H1 (cell line): ENCODE measurements around the gene MCHR1. TPM values are rescaled to one million over a fixed set of nuclear protein-coding genes. Genes with fewer than 3 reads are reported as not detected.

ENCODE experiments used
- CTCF ChIA-PET: fragments of 300-600 bp; sonication (Branson Sonifier 250); formaldehyde crosslinking; loops from one replicate; lab custom pipeline; 2021; ENCODE audit not compliant: partially characterized antibody; lab: Charles Lee
- POLR2A ChIA-PET: fragments of 300-600 bp; sonication (Branson Sonifier 250); formaldehyde crosslinking; loops from one replicate; lab custom pipeline; 2021; ENCODE audit warnings: inconsistent platforms; ENCODE audit not compliant: partially characterized antibody; lab: Charles Lee
- DNase-seq, 2 experiments: peaks; one replicate each; pipeline versions ENCODE4 v3.0.0 to v3.0.0-alpha.2; 2010 to 2022; ENCODE audit warnings: low spot score in 2 of 2, low read depth in 1 of 2, mixed read lengths in 1 of 2
- FAIRE-seq: peaks from 2 replicates; lab custom pipeline; 2011; peaks lifted over from hg19 to GRCh38; lab: Jason Lieb, UNC
- H2AFZ ChIP-seq: 2 replicates; pipeline ENCODE4 v1.8.1; 2012; ENCODE audit warnings: low read length, inconsistent platforms
- H2AK5ac ChIP-seq: 2 replicates; pipeline ENCODE4 v1.6.1; 2013; ENCODE audit warnings: low read depth, low read length
- H2BK120ac ChIP-seq: replicated peaks from 2 replicates; pipeline ENCODE3; 2013; ENCODE audit warnings: low read depth, low read length, inconsistent platforms
- H2BK12ac ChIP-seq: 2 replicates; pipeline ENCODE4 v1.6.1; 2013; ENCODE audit warnings: low read depth, low read length
- H2BK15ac ChIP-seq: 2 replicates; pipeline ENCODE4 v1.6.1; 2013; ENCODE audit warnings: low read length
- H2BK20ac ChIP-seq: 2 replicates; pipeline ENCODE4 v1.6.1; 2013; ENCODE audit warnings: low read length
- H2BK5ac ChIP-seq: 2 replicates; pipeline ENCODE4 v1.6.1; 2013; ENCODE audit warnings: low read depth, low read length
- H3K14ac ChIP-seq: 2 replicates; pipeline ENCODE4 v1.6.1; 2013; ENCODE audit warnings: inconsistent platforms; ENCODE audit not compliant: insufficient read length
- H3K18ac ChIP-seq: 2 replicates; pipeline ENCODE4 v1.6.1; 2013; ENCODE audit warnings: low read length; ENCODE audit errors: extremely low read depth
- H3K23ac ChIP-seq: 2 replicates; pipeline ENCODE4 v1.6.1; 2013; ENCODE audit warnings: inconsistent platforms; ENCODE audit not compliant: insufficient read length
- H3K23me2 ChIP-seq: 2 replicates; pipeline ENCODE4 v1.6.1; 2013; ENCODE audit warnings: low read depth, low read length
- H3K27ac ChIP-seq: 2 replicates; pipeline ENCODE4 v1.6.1; 2011; ENCODE audit warnings: low read depth, low read length, inconsistent platforms
- H3K27me3 ChIP-seq, 4 experiments: replicated peaks in 1 of 4; 1 replicate in 1 of 4; 2 replicates in 3 of 4; pipeline versions ENCODE4 v1.6.1 to v1.8.1; 2011 to 2013; ENCODE audit warnings: low read length in 3 of 4, mild to moderate bottlenecking in 3 of 4, inconsistent platforms in 2 of 4, mixed read lengths in 2 of 4, moderate library complexity in 1 of 4; ENCODE audit not compliant: control insufficient read depth in 3 of 4, insufficient read depth in 3 of 4; ENCODE audit errors: extremely low read depth in 1 of 4
- H3K36me3 ChIP-seq, 4 experiments: 2 replicates each; pipeline versions ENCODE4 v1.6.1 to v1.8.1; 2011 to 2013; ENCODE audit warnings: mild to moderate bottlenecking in 4 of 4, low read length in 3 of 4, moderate library complexity in 2 of 4, control low read depth in 1 of 4, inconsistent platforms in 1 of 4; ENCODE audit not compliant: insufficient read depth in 4 of 4, control insufficient read depth in 2 of 4
- H3K4ac ChIP-seq: replicated peaks from 2 replicates; pipeline ENCODE3; 2013; ENCODE audit warnings: low read length, low read depth, mixed read lengths, inconsistent platforms; ENCODE audit not compliant: insufficient read length
- H3K4me1 ChIP-seq, 4 experiments: replicated peaks in 1 of 4; 1 replicate in 1 of 4; 2 replicates in 3 of 4; pipeline versions ENCODE4 v1.6.1 to v1.8.1; 2011 to 2013; ENCODE audit warnings: low read length in 3 of 4, inconsistent platforms in 2 of 4, mixed read lengths in 1 of 4; ENCODE audit not compliant: insufficient read depth in 4 of 4, control insufficient read depth in 3 of 4
- H3K4me2 ChIP-seq, 2 experiments: 2 replicates each; pipeline versions ENCODE4 v1.6.1 to v1.8.1; 2011 to 2013; ENCODE audit warnings: low read depth in 2 of 2, low read length in 2 of 2, control low read depth in 1 of 2, inconsistent platforms in 1 of 2, mild to moderate bottlenecking in 1 of 2; ENCODE audit not compliant: insufficient read depth in 1 of 2
- H3K4me3 ChIP-seq, 4 experiments: fragments of 200-600, 300-600 bp in 1 of 4; sonication (generic), shearing (Covaris generic), sonication (Bioruptor Twin) in 1 of 4; 2 replicates each; pipeline versions ENCODE4 v1.5.1 to v1.8.1; 2011 to 2016; ENCODE audit warnings: low read length in 4 of 4, low read depth in 3 of 4, control low read depth in 2 of 4, inconsistent platforms in 2 of 4, mild to moderate bottlenecking in 2 of 4, mixed read lengths in 1 of 4, moderate library complexity in 1 of 4; ENCODE audit not compliant: insufficient read depth in 2 of 4; ENCODE audit errors: extremely low read depth in 1 of 4
- H3K56ac ChIP-seq: replicated peaks from 2 replicates; pipeline ENCODE3; 2013; ENCODE audit warnings: low read depth, mild to moderate bottlenecking, mixed read lengths, low read length, inconsistent platforms; ENCODE audit not compliant: insufficient read length
- H3K79me1 ChIP-seq: 2 replicates; pipeline ENCODE4 v1.6.1; 2013; ENCODE audit warnings: low read depth, low read length, control low read depth
- H3K79me2 ChIP-seq, 2 experiments: 2 replicates each; pipeline versions ENCODE4 v1.6.1 to v1.8.1; 2012 to 2013; ENCODE audit warnings: low read length in 2 of 2, mild to moderate bottlenecking in 2 of 2, inconsistent platforms in 1 of 2; ENCODE audit not compliant: insufficient read depth in 2 of 2, control insufficient read depth in 1 of 2
- H3K9ac ChIP-seq, 4 experiments: replicated peaks in 1 of 4; 1 replicate in 1 of 4; 2 replicates in 3 of 4; pipeline versions ENCODE4 v1.6.1 to v1.8.1; 2011 to 2013; ENCODE audit warnings: low read depth in 3 of 4, low read length in 3 of 4, control low read depth in 2 of 4, mild to moderate bottlenecking in 2 of 4, moderate library complexity in 2 of 4, inconsistent platforms in 1 of 4; ENCODE audit errors: extremely low read depth in 1 of 4
- H3K9me3 ChIP-seq, 2 experiments: 2 replicates each; pipeline versions ENCODE4 v1.6.1 to v1.8.1; 2012 to 2013; ENCODE audit warnings: mild to moderate bottlenecking in 2 of 2, moderate library complexity in 2 of 2, control low read depth in 1 of 2, inconsistent platforms in 1 of 2, low read depth in 1 of 2, low read length in 1 of 2, mixed read lengths in 1 of 2; ENCODE audit not compliant: insufficient read depth in 2 of 2
- H4K20me1 ChIP-seq, 2 experiments: replicated peaks in 1 of 2; 2 replicates each; pipeline versions ENCODE3 to v1.8.1; 2011 to 2013; ENCODE audit warnings: inconsistent platforms in 2 of 2, low read length in 2 of 2, mild to moderate bottlenecking in 1 of 2; ENCODE audit not compliant: insufficient read depth in 2 of 2, control insufficient read depth in 1 of 2
- H4K5ac ChIP-seq: 2 replicates; pipeline ENCODE4 v1.6.1; 2013; ENCODE audit warnings: low read length, low read depth, mixed read lengths, inconsistent platforms; ENCODE audit not compliant: insufficient read length
- H4K8ac ChIP-seq: 2 replicates; pipeline ENCODE4 v1.8.0; 2013; ENCODE audit warnings: mild to moderate bottlenecking, moderate library complexity, low read length, inconsistent platforms; ENCODE audit not compliant: insufficient read depth; ENCODE audit errors: extremely low read depth
- H4K91ac ChIP-seq: replicated peaks from 2 replicates; pipeline ENCODE3; 2013; ENCODE audit warnings: low read length, mixed read lengths, inconsistent platforms; ENCODE audit not compliant: insufficient read length
- CHD1 ChIP-seq: IDR thresholded peaks from 2 replicates; pipeline ENCODE4 v1.6.1; 2012; ENCODE audit warnings: low read depth, low read length, improper control_type of control experiment
- CHD2 ChIP-seq: IDR thresholded peaks from 2 replicates; pipeline ENCODE4 v1.6.1; 2012; ENCODE audit warnings: low read length, improper control_type of control experiment
- HDAC2 ChIP-seq, 2 experiments: fragments of 300-600 bp in 1 of 2; sonication (generic) in 1 of 2; IDR thresholded peaks; 2 replicates each; pipeline ENCODE4 v1.6.1; 2011 to 2012; ENCODE audit warnings: low read depth in 2 of 2, low read length in 2 of 2, mild to moderate bottlenecking in 2 of 2, moderate library complexity in 2 of 2, borderline replicate concordance in 1 of 2, inconsistent platforms in 1 of 2
- KDM1A ChIP-seq: fragments of 200-600, 300-600 bp; sonication (generic); IDR thresholded peaks from 2 replicates; pipeline ENCODE4 v1.7.1; 2016; ENCODE audit warnings: mild to moderate bottlenecking, low read length, borderline replicate concordance
- POLR2A ChIP-seq, 2 experiments: IDR thresholded peaks; 1 replicate in 1 of 2; 2 replicates in 1 of 2; pipeline ENCODE4 v1.6.1; 2011; ENCODE audit warnings: low read depth in 2 of 2, low read length in 2 of 2, mild to moderate bottlenecking in 2 of 2; ENCODE audit errors: control extremely low read depth in 1 of 2
- POLR2AphosphoS5 ChIP-seq: IDR thresholded peaks from 2 replicates; pipeline ENCODE4 v1.6.1; 2011; ENCODE audit warnings: low read depth, low read length
- POU5F1 ChIP-seq: IDR thresholded peaks from 2 replicates; pipeline ENCODE4 v1.6.1; 2011; ENCODE audit warnings: low read depth, mild to moderate bottlenecking, low read length, moderate library complexity
- RNF2 ChIP-seq: fragments of 200-900, 300-1000 bp; sonication (generic); IDR thresholded peaks from 2 replicates; pipeline ENCODE4 v1.7.1; 2016; ENCODE audit warnings: borderline replicate concordance, low read depth, mild to moderate bottlenecking, antibody characterized with exemption, low read length; ENCODE audit not compliant: poor library complexity, severe bottlenecking; ENCODE audit errors: missing control alignments
- SIN3A ChIP-seq, 2 experiments: IDR thresholded peaks in 1 of 2; conservative IDR thresholded peaks in 1 of 2; 2 replicates each; pipeline ENCODE4 v1.6.1; 2011 to 2012; ENCODE audit warnings: low read length in 2 of 2, improper control_type of control experiment in 1 of 2, low read depth in 1 of 2, mild to moderate bottlenecking in 1 of 2
- SIRT6 ChIP-seq: IDR thresholded peaks from one replicate; pipeline ENCODE4 v1.7.1; 2012; ENCODE audit warnings: low read length, inconsistent platforms
- YY1 ChIP-seq: IDR thresholded peaks from 2 replicates; pipeline ENCODE4 v1.6.1; 2011; ENCODE audit warnings: low read depth, mild to moderate bottlenecking, low read length
- WGBS, 2 experiments: shearing (Covaris generic) in 1 of 2; methylation state at CpG; one replicate each; pipeline versions ENCODE4 v1.1.6 to v1.1.7; 2013 to 2015; ENCODE audit warnings: low lambda C conversion rate in 2 of 2, mixed read lengths in 2 of 2, inconsistent platforms in 1 of 2, low coverage in 1 of 2, missing lambda C conversion rate in 1 of 2; ENCODE audit not compliant: insufficient replicate concordance in 2 of 2, insufficient coverage in 1 of 2, insufficient read length in 1 of 2; ENCODE audit errors: extremely low coverage in 1 of 2, missing lambda C conversion rate in 1 of 2; 5-methylcytosine and 5-hydroxymethylcytosine counted together
- polyA plus RNA-seq, 7 experiments: library from polyadenylated mRNA; depleted of rRNA in 3 of 7; stranded (reverse) in 5 of 7; unstranded in 2 of 7; fragments of >200 nt in 5 of 7; fragments of 200-250 nt in 2 of 7; gene quantifications; 1 replicate in 5 of 7; 2 replicates in 1 of 7; 4 replicates in 1 of 7; pipeline versions ENCODE4 v1.2.1 to v1.2.3, GENCODE V29; 2011 to 2013; ENCODE audit warnings: missing spikeins in 2 of 7, mixed read lengths in 2 of 7
- total RNA-seq: library from RNA; stranded (reverse); fragmentation: NEBNext Ultra II Directional; extraction: Animal tissue kit (Norgen Biotek cat#: 25700); gene quantifications from 2 replicates; pipeline ENCODE4 v1.2.1, GENCODE V29; 2021
- TF ChIP-seq, protein P1 (sequence below): IDR thresholded peaks from 2 replicates; pipeline ENCODE4 v1.6.1; 2011; ENCODE audit warnings: low read length, improper control_type of control experiment

Gene MCHR1
- total and polyA plus RNA-seq, 2 of the 8 experiments (the other 6 are each of a cell fraction or from before 2014, with no cell fraction given), result 0.91 to 7.6 TPM

GRCh38 chr22:40638261-40638660 lies 41.0 kb upstream of the MCHR1 start:
- no peak overlapping the region for H2BK12ac ChIP-seq
- no peak overlapping the region for H3K14ac ChIP-seq
- POLR2A ChIA-PET, result interaction anchor here (0.8 to 1.9 kb wide), 5 partner anchors 12 to 253 kb away, joined by 3 to 8 read pairs (median 3); no protein-coding TSS in a partner anchor
- TF ChIP-seq RNF2 (no peak), CHD1 (no peak), POLR2AphosphoS5 (no peak), POLR2A (IDR thresholded peaks at IDR 0.05; ENCODE audit: control extremely low read depth in 1 of 2, low read depth in 2 of 2, low read length in 2 of 2) (no peak), SIRT6 (no peak), YY1 (no peak), KDM1A (no peak), SIN3A (conservative IDR thresholded peaks at IDR 0.05 in 1 of 2, IDR thresholded peaks at IDR 0.05 in 1 of 2; ENCODE audit: low read depth in 1 of 2, low read length in 2 of 2) (no peak), CHD2 (no peak), HDAC2 (IDR thresholded peaks at IDR 0.05; ENCODE audit: borderline replicate concordance in 1 of 2, low read depth in 2 of 2, low read length in 2 of 2) (no peak), POU5F1 (no peak)
- TF ChIP-seq, protein P1, sequence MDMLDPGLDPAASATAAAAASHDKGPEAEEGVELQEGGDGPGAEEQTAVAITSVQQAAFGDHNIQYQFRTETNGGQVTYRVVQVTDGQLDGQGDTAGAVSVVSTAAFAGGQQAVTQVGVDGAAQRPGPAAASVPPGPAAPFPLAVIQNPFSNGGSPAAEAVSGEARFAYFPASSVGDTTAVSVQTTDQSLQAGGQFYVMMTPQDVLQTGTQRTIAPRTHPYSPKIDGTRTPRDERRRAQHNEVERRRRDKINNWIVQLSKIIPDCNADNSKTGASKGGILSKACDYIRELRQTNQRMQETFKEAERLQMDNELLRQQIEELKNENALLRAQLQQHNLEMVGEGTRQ, result no peak
- no peak overlapping the region for H3K18ac ChIP-seq
- no peak overlapping the region for H3K9ac ChIP-seq
- no peak overlapping the region for H2AK5ac ChIP-seq
- peaks cover 10% of the 10 kb centered on the region for H3K79me1 ChIP-seq
- 95% methylated on average over 17 of the region's 17 CpGs; no CpG with 5 or more reads in 1 of the 2 experiments for WGBS, 2 experiments
- H4K5ac ChIP-seq, result no peak overlapping the region
- H3K56ac ChIP-seq, result no peak overlapping the region
- peaks cover 13% of the 10 kb centered on the region; the same call in 1 of the 2 replicates for H3K23me2 ChIP-seq
- 0 out of 8 replicates have a peak overlapping the region, but pooled peaks of 1 of the 4 experiments have one; percentile 87 for H3K4me3 ChIP-seq
- no peak overlapping the region for H2BK15ac ChIP-seq
- peaks cover 0 to 8% (median 4%) of the 10 kb centered on the region in 4 experiments; a peak in 6 of 7 replicates for H3K4me1 ChIP-seq
- no peak overlapping the region for H3K27ac ChIP-seq
- no peak overlapping the region for H3K4ac ChIP-seq
- DNase-seq, result no peak
- peak overlapping the region; percentile 95 to 100; a peak in 2 of 4 replicates for H3K4me2 ChIP-seq
- no peaks in the 10 kb centered on the region for H3K27me3 ChIP-seq
- no peak overlapping the region for H2BK20ac ChIP-seq
- no peak overlapping the region for H3K23ac ChIP-seq
- no peak overlapping the region for H4K91ac ChIP-seq
- peaks cover 7 to 28% of the 10 kb centered on the region in 2 experiments for H3K79me2 ChIP-seq
- no peak for FAIRE-seq
- no peak overlapping the region for H2AFZ ChIP-seq
- no peak overlapping the region for H2BK120ac ChIP-seq
- CTCF ChIA-PET, result interaction anchor here (0.5 to 1.0 kb wide), 3 partner anchors 190 to 240 kb away, joined by 3 read pairs; no protein-coding TSS in a partner anchor
- H4K8ac ChIP-seq, result no peak overlapping the region
- peaks cover 8 to 9% of the 10 kb centered on the region in 2 experiments for H4K20me1 ChIP-seq
- H2BK5ac ChIP-seq, result no peak overlapping the region
- no peaks in the 10 kb centered on the region for H3K9me3 ChIP-seq
- H3K36me3 ChIP-seq, result no peaks in the 10 kb centered on the region
